NT2/D1 (cell line): Measurements from ENCODE around the gene CHCHD1.

Experiments
- SUZ12 ChIP-seq: IDR thresholded peaks from 2 replicates; pipeline ENCODE4 v1.6.1; 2011; ENCODE audit not compliant: insufficient read length, insufficient read depth; ENCODE audit errors: extremely low read depth
- YY1 ChIP-seq: IDR thresholded peaks from 2 replicates; pipeline ENCODE4 v1.6.1; 2011; ENCODE audit not compliant: insufficient read length, insufficient read depth
- ZNF274 ChIP-seq: IDR thresholded peaks from 2 replicates; pipeline ENCODE4 v1.6.1; 2011; ENCODE audit warnings: mild to moderate bottlenecking, low read depth, low read length

DNA sequence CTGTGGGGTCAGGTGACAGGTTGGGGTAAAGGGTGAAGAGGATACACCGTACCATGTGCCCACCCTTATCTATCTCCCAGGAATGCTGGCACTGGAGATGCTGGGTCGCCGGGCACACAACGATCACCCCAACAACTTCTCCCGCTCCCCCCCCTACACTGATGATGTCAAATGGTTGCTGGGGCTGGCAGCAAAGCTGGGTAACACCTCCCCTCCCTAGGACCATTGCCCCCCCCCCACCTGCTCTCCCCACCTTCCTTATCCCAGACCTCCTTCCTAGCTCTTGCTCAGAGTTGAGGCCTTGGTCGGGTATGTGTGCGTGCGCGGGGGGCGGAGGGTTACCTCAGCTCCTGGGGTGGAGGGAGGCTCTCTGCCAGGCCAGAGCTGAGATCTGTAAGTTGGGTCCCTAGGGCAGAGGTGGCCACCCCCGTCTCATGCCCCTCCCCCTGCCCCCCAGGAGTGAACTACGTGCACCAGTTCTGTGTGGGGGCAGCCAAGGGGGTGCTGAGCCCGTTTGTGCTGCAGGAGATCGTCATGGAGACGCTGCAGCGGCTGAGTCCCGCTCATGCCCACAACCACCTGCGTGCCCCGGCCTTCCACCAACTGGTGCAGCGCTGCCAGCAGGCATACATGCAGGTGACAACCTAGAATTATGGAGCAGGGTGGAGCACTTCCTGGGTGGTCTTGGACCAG is 18.9 kb downstream of the CHCHD1 start:
- TF ChIP-seq YY1 (no peak), ZNF274 (no peak), SUZ12 (no peak)
